Measurements from ENCODE around the gene OGFOD3. TPM values are rescaled to one million over a fixed set of nuclear protein-coding genes. Genes with fewer than 3 reads are reported as not detected.
"Not testable (repeated sequence)": the region's sequence is repeated elsewhere in the genome, so short reads cannot be mapped to it uniquely, and the experiment has no call there.

OGFOD3 gene
- total RNA-seq, 1 donor from 2014 or later = 45.6 TPM

GRCh38 chr17:82373072-82373452 lies 45.3 kb downstream of the OGFOD3 start:
- DNase-seq (ENCODE audit: low spot score) = not testable (repeated sequence)

GRCh38 chr17:82372249-82373071 lies 45.9 kb downstream of the OGFOD3 start:
- DNase-seq (ENCODE audit: low spot score) = no peak

- DNase-seq (ENCODE audit: low spot score) = no peak
Observed at GRCh38 chr17:82371333-82372248, 46.8 kb downstream of the OGFOD3 start, which contains the start of gene UTS2R. TSS of gene UTS2R (plus strand) at chr17:82371765. CDS start at chr17:82374325, 2,560 bp downstream.

- no peak for DNase-seq (ENCODE audit: low spot score)
Observed at GRCh38 chr17:82370471-82371332, 47.7 kb downstream of the OGFOD3 start.

GRCh38 chr17:82369211-82369610 lies 49.2 kb downstream of the OGFOD3 start:
- DNase-seq (ENCODE audit: low spot score) = no peak

- no peak for DNase-seq (ENCODE audit: low spot score)
Observed at GRCh38 chr17:82367724-82368524, 50.5 kb downstream of the OGFOD3 start.

- no peak for DNase-seq (ENCODE audit: low spot score)
Observed at GRCh38 chr17:82366749-82367148, 51.6 kb downstream of the OGFOD3 start.

- no peak for DNase-seq (ENCODE audit: low spot score)
Observed at GRCh38 chr17:82365606-82366295, 52.6 kb downstream of the OGFOD3 start.

GRCh38 chr17:82361885-82362633 lies 56.3 kb downstream of the OGFOD3 start:
- no peak for DNase-seq (ENCODE audit: low spot score)

GRCh38 chr17:82359451-82360074 lies 58.8 kb downstream of the OGFOD3 start:
- not testable (repeated sequence) for DNase-seq (ENCODE audit: low spot score)

GRCh38 chr17:82358465-82359350 lies 59.7 kb downstream of the OGFOD3 start, which contains the start of gene TEX19:
TSS of gene TEX19 (plus strand) at chr17:82359247. CDS start at chr17:82362151, 2,904 bp downstream.
- DNase-seq (ENCODE audit: low spot score) = no peak

- no peak for DNase-seq (ENCODE audit: low spot score)
Observed at GRCh38 chr17:82357394-82357793, 61.0 kb downstream of the OGFOD3 start.

- DNase-seq (ENCODE audit: low spot score) = no peak
Observed at GRCh38 chr17:82356845-82357355, 61.5 kb downstream of the OGFOD3 start.

GRCh38 chr17:82355770-82356427 lies 62.5 kb downstream of the OGFOD3 start:
- peak; percentile 37 for DNase-seq (ENCODE audit: low spot score)

GRCh38 chr17:82354804-82355308 lies 63.5 kb downstream of the OGFOD3 start:
- DNase-seq (ENCODE audit: low spot score) = no peak

- no peak for DNase-seq (ENCODE audit: low spot score)
Observed at GRCh38 chr17:82353484-82353883, 64.9 kb downstream of the OGFOD3 start.

Measured in mucosa of gallbladder (tissue), 1 donor.